Common myeloid progenitor, CD34-positive (primary cell): ENCODE measurements around the gene DQX1.

Experiments
- CTCF ChIA-PET: fragments of 350-600 bp; sonication (Branson Sonifier 250); formaldehyde crosslinking; loops from one replicate; lab custom pipeline; 2021; ENCODE audit warnings: antibody characterized with exemption; lab: Charles Lee
- POLR2A ChIA-PET: fragments of 350-600 bp; sonication (Branson Sonifier 250); formaldehyde crosslinking; loops from one replicate; lab custom pipeline; 2021; ENCODE audit warnings: antibody characterized with exemption; lab: Charles Lee
- DNase-seq, 3 donors: peaks; one replicate each; pipeline versions ENCODE4 v3.0.0 to v3.0.0-alpha.2; 2013
- H3K27ac ChIP-seq, 2 experiments: 1 replicate in 1 of 2; 2 replicates in 1 of 2; pipeline ENCODE4 v1.7.0; 2013; ENCODE audit warnings: inconsistent platforms in 2 of 2, low read length in 2 of 2, mild to moderate bottlenecking in 2 of 2, low read depth in 1 of 2, moderate library complexity in 1 of 2; ENCODE audit not compliant: severe bottlenecking in 2 of 2, insufficient read depth in 1 of 2, poor library complexity in 1 of 2
- H3K27me3 ChIP-seq, 5 experiments: replicated peaks in 2 of 5; 1 replicate in 3 of 5; 2 replicates in 2 of 5; pipeline versions ENCODE4 v1.6.1 to v1.7.0; 2013; ENCODE audit warnings: low read length in 4 of 5, mild to moderate bottlenecking in 2 of 5, moderate library complexity in 2 of 5, inconsistent platforms in 1 of 5; ENCODE audit not compliant: insufficient read depth in 5 of 5, control insufficient read depth in 4 of 5
- H3K36me3 ChIP-seq, 4 experiments: 1 replicate in 2 of 4; 2 replicates in 2 of 4; pipeline versions ENCODE4 v1.6.1 to v1.7.0; 2013; ENCODE audit warnings: low read length in 3 of 4, control low read depth in 1 of 4, mild to moderate bottlenecking in 1 of 4; ENCODE audit not compliant: control insufficient read depth in 4 of 4, insufficient read depth in 4 of 4
- H3K4me1 ChIP-seq, 4 experiments: 1 replicate in 3 of 4; 2 replicates in 1 of 4; pipeline versions ENCODE4 v1.6.1 to v1.7.1; 2013; ENCODE audit warnings: low read length in 3 of 4, mild to moderate bottlenecking in 3 of 4, control low read depth in 1 of 4, inconsistent platforms in 1 of 4, moderate library complexity in 1 of 4; ENCODE audit not compliant: control insufficient read depth in 4 of 4, insufficient read depth in 4 of 4; ENCODE audit errors: control extremely low read depth in 1 of 4
- H3K4me3 ChIP-seq, 7 experiments: 1 replicate in 4 of 7; 2 replicates in 3 of 7; pipeline versions ENCODE4 v1.5.1 to v1.7.0; 2013; ENCODE audit warnings: mild to moderate bottlenecking in 7 of 7, low read length in 6 of 7, moderate library complexity in 6 of 7, inconsistent platforms in 2 of 7, low read depth in 2 of 7, control low read depth in 1 of 7; ENCODE audit not compliant: insufficient read depth in 4 of 7, control insufficient read depth in 1 of 7; ENCODE audit errors: extremely low read depth in 1 of 7
- H3K9me3 ChIP-seq, 5 experiments: 1 replicate in 4 of 5; 2 replicates in 1 of 5; pipeline versions ENCODE4 v1.6.1 to v1.7.1; 2013; ENCODE audit warnings: low read length in 4 of 5, mild to moderate bottlenecking in 2 of 5, inconsistent platforms in 1 of 5, low read depth in 1 of 5, moderate library complexity in 1 of 5; ENCODE audit not compliant: control insufficient read depth in 4 of 5, insufficient read depth in 2 of 5; ENCODE audit errors: control extremely low read depth in 1 of 5
- WGBS: methylation state at CpG from one replicate; pipeline ENCODE4 v1.1.5; 2013; ENCODE audit not compliant: insufficient coverage; 5-methylcytosine and 5-hydroxymethylcytosine counted together

Gene DQX1

GRCh38 chr2:74528600-74529356 is 2.7 kb upstream of the DQX1 start:
- DNase-seq = no peak
- peaks cover 6 to 34% (median 25%) of the 10 kb centered on the region in 4 experiments for H3K4me1 ChIP-seq
- POLR2A ChIA-PET = interaction anchor here (0.6 to 2.7 kb wide), 6 partner anchors 10 to 74 kb away, joined by 3 to 15 read pairs (median 4); partner anchors contain the start of genes CCDC142, INO80B, TLX2 and TTC31
- CTCF ChIA-PET = interaction anchor here (1.0 to 13.7 kb wide), 7 partner anchors 9 to 58 kb away, joined by 3 to 210 read pairs (median 53); partner anchors contain the start of genes LBX2, PCGF1 and TTC31
- H3K4me3 ChIP-seq = peak overlapping the region; percentile 77 to 96 (median 86)
- H3K36me3 ChIP-seq = peaks cover 13 to 60% (median 33%) of the 10 kb centered on the region in 4 experiments
- no peaks in the 10 kb centered on the region for H3K9me3 ChIP-seq
- peak overlapping the region; percentile 80 to 86 for H3K27ac ChIP-seq
- 15% methylated on average over 25 of the region's 29 CpGs for WGBS
- H3K27me3 ChIP-seq = no peaks in the 10 kb centered on the region

- POLR2A ChIA-PET = interaction anchor here (1.6 kb wide), 1 partner anchor 19 kb away, joined by 9 read pairs; no protein-coding TSS in a partner anchor
- H3K27me3 ChIP-seq = no peaks in the 10 kb centered on the region
- peak overlapping the region in 1 of 7 experiments; percentile 96 for H3K4me3 ChIP-seq
- peaks cover 6 to 33% (median 25%) of the 10 kb centered on the region in 4 experiments for H3K4me1 ChIP-seq
- WGBS = 100% methylated on average over 6 of the region's 9 CpGs
- CTCF ChIA-PET = interaction anchor here (0.9 to 10.0 kb wide), 5 partner anchors 13 to 49 kb away, joined by 3 to 143 read pairs (median 4); partner anchors contain the start of genes LBX2, PCGF1 and TTC31
- no peak for DNase-seq
- peaks cover 6 to 50% (median 23%) of the 10 kb centered on the region in 4 experiments for H3K36me3 ChIP-seq
- H3K27ac ChIP-seq = no peak overlapping the region
- H3K9me3 ChIP-seq = no peaks in the 10 kb centered on the region
Observed at GRCh38 chr2:74527741-74528140, 1.7 kb upstream of the DQX1 start.

- POLR2A ChIA-PET = interaction anchor here (1.0 kb wide), 1 partner anchor 11 kb away, joined by 3 read pairs; no protein-coding TSS in a partner anchor
Observed at GRCh38 chr2:74526649-74527230, 709 bp upstream of the DQX1 start.

GRCh38 chr2:74524955-74525716 is 895 bp downstream of the DQX1 start:
- CTCF ChIA-PET = interaction anchor here (10.0 kb wide), 1 partner anchor 21 kb away, joined by 143 read pairs; the partner anchor contains the start of genes LBX2 and PCGF1

More at GRCh38 chr2:74526649-74527230, 709 bp upstream of the DQX1 start:
- peaks cover 0 to 4% (median 0%) of the 10 kb centered on the region in 5 experiments for H3K27me3 ChIP-seq
- 99% methylated on average over 10 of the region's 11 CpGs for WGBS
- peaks cover 6 to 43% (median 19%) of the 10 kb centered on the region in 4 experiments for H3K36me3 ChIP-seq
- DNase-seq = no peak
- CTCF ChIA-PET = interaction anchor here (0.7 to 10.0 kb wide), 8 partner anchors 8 to 55 kb away, joined by 3 to 143 read pairs (median 3); partner anchors contain the start of genes CCDC142, LBX2, PCGF1 and TTC31
- H3K9me3 ChIP-seq = no peaks in the 10 kb centered on the region
- H3K27ac ChIP-seq = no peak overlapping the region
- H3K4me1 ChIP-seq = peaks cover 6 to 30% (median 25%) of the 10 kb centered on the region in 4 experiments
- no peak overlapping the region for H3K4me3 ChIP-seq

GRCh38 chr2:74524005-74524404 is 2.0 kb downstream of the DQX1 start:
- POLR2A ChIA-PET = no interaction called here
- no peak for DNase-seq
- H3K27ac ChIP-seq = no peak overlapping the region
- H3K9me3 ChIP-seq = no peaks in the 10 kb centered on the region
- peaks cover 2 to 25% (median 4%) of the 10 kb centered on the region in 5 experiments for H3K27me3 ChIP-seq
- H3K4me3 ChIP-seq = no peak overlapping the region
- H3K4me1 ChIP-seq = peaks cover 0 to 15% (median 10%) of the 10 kb centered on the region in 4 experiments
- peaks cover 6 to 34% (median 19%) of the 10 kb centered on the region in 4 experiments for H3K36me3 ChIP-seq
- CTCF ChIA-PET = interaction anchor here (0.7 kb wide), 1 partner anchor 9 kb away, joined by 3 read pairs; no protein-coding TSS in a partner anchor
- 95% methylated on average over 4 of the region's 9 CpGs for WGBS

More at GRCh38 chr2:74524955-74525716, 895 bp downstream of the DQX1 start:
- H3K27ac ChIP-seq = no peak overlapping the region
- no peaks in the 10 kb centered on the region for H3K9me3 ChIP-seq
- H3K27me3 ChIP-seq = peaks cover 0 to 15% (median 3%) of the 10 kb centered on the region in 5 experiments
- H3K4me1 ChIP-seq = peaks cover 0 to 16% (median 13%) of the 10 kb centered on the region in 4 experiments
- 99% methylated on average over 9 of the region's 10 CpGs for WGBS
- no peak for DNase-seq
- POLR2A ChIA-PET = no interaction called here
- H3K4me3 ChIP-seq = no peak overlapping the region
- peaks cover 6 to 34% (median 19%) of the 10 kb centered on the region in 4 experiments for H3K36me3 ChIP-seq

GRCh38 chr2:74522516-74522915 is 3.5 kb downstream of the DQX1 start:
- 85% methylated on average over 3 of the region's 3 CpGs for WGBS
- ChIA-PET CTCF (interaction anchor here (0.8 to 9.0 kb wide), 6 partner anchors 9 to 50 kb away, joined by 3 to 53 read pairs (median 3); partner anchors contain the start of genes AUP1, HTRA2, MRPL53 and PCGF1), POLR2A (no interaction called here)
- Histone ChIP-seq H3K36me3 (peaks cover 6 to 24% (median 18%) of the 10 kb centered on the region in 4 experiments), H3K4me1 (no peaks in the 10 kb centered on the region), H3K27ac (no peak overlapping the region), H3K9me3 (no peaks in the 10 kb centered on the region), H3K4me3 (no peak overlapping the region), H3K27me3 (peaks cover 4 to 40% (median 16%) of the 10 kb centered on the region in 5 experiments)
- no peak for DNase-seq
